Measurements from ENCODE around the gene SLC28A3.
A peak's percentile ranks its signal among the peaks of the same experiment; 100 is the strongest.

The SLC28A3 gene

DNA sequence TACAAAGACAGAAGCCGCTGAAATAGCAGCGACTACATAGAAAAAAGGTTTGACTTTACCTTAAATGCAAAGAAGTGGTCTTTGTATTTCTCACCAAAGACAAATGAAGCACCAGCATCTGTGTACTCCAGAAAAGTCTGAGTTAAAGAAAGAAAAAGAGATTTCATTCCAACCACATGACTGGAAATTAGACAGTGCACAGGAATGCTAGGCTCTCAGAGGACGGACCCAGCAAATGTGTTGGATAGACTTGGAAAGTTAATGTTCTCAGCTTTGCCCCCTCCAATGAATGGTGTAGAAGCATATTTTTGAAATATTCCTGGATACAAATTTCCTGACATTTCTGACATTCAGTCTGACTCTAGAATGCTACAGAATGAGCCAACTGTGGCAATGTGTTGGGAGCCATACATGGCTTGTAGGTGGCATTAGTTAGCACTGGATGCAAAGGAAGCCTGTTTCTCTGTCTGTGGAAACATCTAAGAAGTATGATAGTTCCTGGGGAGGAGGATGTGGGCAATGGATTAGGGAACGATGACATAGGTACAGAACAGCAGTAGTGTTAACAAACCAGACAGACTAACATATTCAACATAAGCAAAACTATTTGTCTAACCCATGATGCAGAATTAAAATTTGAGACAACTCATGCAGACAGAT is 43.3 kb downstream of the SLC28A3 start:
- DNase-seq (ENCODE audit: low read depth in 3 of 3) = no peak

DNA sequence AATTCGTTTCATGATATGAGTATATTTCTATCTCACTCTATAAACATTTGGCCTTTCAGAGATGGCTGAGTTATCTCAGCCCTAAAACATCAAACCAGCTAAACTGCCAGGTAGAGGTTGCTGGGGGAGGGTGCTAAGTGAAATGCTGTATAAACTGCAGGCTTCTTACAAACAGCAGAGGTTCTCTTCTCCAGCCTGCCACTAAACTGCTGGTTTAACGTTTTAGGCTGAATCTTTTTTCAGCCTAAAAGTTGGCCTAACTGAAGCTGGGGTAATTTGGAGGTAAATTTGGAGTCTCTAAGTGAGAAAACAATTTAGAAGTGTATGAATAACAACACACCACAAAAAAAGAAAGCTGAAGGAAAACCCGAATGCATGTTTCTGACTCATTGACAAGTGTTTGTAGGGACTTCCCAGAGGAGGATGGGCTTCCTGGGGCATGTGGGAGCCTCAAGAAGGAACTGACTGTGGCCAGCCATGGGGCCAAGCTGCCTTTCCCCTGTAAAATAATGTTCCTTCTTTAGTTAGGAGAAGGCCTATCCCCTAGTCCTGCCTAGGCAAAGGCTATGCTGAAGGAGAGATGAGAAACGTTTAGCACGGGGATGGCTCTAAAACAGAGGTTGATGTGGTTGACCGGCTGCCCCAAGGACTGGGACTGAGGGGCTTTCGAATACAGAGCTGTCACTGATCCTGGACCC is 44.3 kb downstream of the SLC28A3 start:
- DNase-seq (ENCODE audit: low read depth in 3 of 3) = peak; percentile 15 to 46 (median 41)

DNA sequence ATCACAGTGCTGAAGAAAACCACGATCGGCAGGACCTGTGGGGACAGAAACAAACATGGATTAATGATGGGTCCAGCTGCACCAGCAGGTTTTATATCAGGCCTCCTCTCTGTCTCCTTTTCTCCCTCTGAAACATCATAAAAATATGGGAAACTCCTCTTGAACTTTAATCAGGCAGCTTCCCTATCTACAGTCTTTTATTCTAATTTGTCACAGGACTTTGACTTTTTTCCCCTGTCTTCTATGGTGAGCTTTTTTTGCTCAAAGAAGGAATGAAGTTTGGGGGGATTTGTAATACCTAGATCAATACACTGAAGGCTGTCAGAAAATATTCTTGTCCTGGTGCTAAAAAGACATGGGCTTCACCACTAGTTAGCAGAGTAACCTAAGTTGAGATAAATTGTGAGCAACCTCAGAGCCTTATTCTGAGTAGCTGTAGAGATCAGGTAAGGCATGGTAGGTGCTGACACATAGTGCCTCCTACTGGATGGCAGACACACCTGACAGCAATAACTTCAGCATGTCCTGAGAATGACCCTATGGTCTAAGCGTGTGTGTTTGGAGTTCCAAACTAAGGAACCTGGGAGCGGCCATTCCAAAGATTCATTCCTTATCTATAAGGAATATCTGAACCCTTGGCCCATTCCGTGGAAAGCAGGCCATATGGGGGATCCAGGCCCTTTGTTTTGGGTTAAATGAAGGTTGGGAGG is 46.2 kb downstream of the SLC28A3 start:
- DNase-seq (ENCODE audit: low read depth in 3 of 3) = no peak

DNA sequence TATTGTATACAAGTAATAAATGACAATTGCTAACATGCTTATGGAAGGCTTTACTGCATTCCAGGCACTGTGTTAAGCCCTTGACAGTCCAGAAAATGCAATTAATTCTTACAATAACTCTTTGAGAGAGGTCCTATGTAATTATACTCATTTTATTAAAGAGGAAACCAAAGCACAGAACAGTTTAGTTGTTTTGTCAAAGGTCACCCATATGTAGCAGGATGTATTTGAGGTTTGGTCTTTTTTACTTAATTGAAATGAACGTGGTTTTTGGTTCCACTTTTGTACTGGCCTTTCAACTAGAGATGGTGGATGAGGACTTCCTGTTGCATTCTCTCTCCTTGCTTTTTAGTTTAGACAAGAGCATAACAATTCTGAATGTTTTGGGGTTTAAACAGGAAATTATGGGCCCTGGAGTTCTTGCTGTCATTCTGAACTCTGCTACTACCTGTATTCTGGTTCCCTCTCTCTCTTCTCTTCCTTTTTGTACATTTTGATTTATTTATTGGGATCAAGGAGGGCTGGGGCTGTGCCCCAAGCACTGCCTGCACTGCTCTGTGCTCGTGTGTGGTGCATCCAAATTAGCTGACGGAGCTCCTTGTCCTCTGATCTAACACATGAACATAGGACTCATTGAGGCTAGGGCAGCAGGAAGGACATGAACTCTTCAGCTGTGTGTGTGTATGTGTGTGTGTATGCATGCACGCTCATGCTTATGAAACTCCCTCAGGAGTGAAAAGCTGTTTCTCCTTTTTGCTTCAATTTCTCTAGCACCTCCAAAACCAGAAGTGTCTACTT is 47.4 kb downstream of the SLC28A3 start:
- no peak for DNase-seq (ENCODE audit: low read depth in 3 of 3)

DNA sequence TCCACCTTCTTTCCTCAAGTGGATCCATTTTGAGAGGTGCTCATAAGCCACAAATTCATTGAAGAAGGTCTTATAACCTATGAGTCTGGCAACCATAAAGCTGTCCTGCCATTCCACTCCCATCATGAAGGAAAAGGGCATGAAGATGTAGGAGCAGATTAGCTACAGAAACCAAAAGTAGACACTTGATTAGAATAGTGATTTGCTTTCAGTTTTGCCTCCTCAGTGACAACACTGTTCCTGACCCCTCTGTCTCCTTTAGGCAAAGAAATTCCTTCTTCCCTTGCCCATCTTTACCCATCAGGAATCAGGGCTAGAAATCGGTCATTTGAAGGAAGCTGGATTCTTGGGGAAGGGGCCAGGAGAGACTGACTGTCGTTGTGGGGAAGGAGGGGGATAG is 55.2 kb downstream of the SLC28A3 start:
- no peak for DNase-seq (ENCODE audit: low read depth in 3 of 3)

DNA sequence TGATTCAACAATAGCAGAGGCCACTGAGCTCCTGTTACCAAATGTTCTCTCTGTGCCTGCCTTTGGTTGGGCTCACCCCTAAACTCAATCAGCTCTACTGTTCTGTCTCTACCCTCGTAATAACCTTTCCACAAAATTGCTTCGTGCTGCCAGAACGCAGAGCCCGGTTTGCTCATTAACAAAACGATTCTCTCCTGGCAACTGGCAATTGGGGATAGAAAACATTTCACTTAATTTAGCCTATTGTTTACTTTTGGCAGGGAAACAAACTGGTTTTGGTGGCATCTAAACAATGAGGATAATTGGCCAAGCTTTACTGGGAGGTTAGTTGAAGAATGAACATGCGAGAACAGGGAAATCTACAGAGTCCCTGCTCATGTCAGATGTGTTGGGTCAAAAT is 56.6 kb downstream of the SLC28A3 start:
- no peak for DNase-seq (ENCODE audit: low read depth in 3 of 3)

DNA sequence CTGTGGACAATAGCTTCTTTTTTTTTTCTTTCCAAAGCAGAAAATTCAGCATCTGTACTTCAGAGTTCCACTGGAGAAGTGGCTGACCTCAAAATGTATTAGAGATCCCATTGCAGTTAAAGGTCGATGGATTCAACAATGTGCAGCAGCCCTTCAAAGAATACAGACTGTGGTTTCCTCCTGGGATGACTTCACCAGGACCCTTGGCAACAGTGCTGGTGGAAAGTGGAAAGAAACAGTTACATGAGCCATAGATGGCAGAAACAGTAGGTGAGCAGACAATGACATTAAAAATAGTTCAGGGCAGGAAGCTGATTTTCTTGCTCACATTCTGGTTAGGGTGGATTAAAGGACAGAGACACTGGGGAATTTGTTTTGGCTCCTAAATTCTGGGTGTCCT is 62.4 kb downstream of the SLC28A3 start:
- DNase-seq (ENCODE audit: low read depth in 3 of 3) = no peak

DNA sequence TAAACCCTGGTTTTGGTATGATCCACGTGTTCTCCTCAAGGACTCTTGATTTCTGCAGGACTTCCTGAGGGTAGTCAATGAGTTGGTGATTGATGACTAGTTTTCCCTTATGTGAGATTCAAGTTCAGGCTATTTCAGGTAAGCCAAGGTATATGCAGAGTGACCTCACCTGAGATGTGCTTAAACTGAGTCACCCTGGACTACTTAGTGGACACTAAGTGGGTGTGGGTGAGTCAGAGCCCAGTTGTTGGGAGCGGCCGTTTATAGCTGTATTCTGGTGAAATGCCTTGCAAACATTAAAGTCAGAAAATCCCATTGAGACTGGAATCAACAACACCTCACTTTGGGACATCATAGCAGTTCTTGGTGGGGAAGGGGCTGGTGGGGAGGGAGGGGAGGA is 62.9 kb downstream of the SLC28A3 start:
- DNase-seq (ENCODE audit: low read depth in 3 of 3) = no peak

DNA sequence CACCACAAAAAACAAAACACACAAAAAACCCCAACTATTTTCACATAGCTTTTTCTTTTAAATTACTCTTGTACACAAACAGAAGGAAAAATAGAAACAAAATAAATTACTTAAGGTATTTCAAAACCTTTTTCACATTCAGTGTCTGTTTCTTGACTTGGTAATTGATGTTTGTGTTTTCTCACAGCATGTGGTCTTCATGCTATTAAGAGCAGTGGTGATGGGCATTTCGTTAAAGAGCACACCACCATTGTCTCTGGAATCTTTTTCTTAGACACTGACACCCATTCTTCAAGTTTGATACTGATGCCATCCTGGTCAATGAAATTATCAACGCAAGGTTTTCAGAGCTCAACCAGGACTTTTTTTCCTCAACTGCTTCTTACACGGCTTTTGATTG is 63.8 kb downstream of the SLC28A3 start:
- no peak for DNase-seq (ENCODE audit: low read depth in 3 of 3)

DNA sequence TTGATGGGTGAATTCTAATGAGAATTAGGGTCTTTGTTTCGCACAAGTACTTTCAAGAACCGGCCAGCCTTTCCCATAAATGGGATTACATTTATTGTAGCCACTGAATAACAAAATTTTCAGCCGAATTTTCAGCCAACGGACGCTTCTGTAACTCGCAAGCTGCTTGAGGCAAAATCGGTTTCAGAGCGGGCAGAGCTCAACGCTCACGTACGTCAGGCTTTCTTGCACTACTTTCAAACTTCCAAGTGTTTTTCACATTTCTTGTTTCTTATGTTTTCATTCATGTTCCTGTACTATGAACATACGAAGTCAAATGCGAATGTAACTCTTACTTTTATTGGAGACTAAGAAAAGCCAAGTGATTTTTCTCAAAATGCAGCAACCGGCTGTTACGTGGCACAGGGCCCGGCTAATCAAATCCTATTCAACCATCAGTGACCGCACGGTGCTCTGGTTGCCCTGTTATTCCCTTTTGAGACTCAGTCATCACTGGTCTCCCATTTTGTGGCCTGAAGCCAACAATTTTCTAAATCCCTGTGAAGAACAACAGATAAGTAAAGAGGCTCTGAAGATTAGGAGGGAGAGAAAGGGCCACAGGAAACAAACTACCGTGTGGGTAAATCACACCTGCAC is 68.5 kb downstream of the SLC28A3 start:
- DNase-seq (ENCODE audit: low read depth in 3 of 3) = no peak

DNA sequence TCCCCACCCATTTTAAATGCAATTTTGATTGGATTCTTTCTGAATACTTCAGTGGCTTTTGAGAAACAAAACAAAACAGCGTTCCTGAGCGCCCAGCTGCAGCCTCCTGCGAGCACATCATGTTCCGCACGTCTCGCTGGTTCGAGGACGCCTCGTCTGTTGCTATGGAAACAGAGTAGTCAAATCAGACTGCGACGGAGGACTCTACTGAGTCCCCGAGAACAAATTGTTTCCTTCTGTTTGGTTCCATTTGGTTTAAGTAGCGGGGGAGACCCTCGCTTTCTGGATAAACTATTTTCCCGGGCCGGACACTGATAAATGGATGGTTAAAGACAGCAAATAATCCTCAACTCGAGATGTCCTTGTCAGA is 69.0 kb downstream of the SLC28A3 start:
- DNase-seq (ENCODE audit: low read depth in 3 of 3) = peak; percentile 25 to 45 (median 42)

DNA sequence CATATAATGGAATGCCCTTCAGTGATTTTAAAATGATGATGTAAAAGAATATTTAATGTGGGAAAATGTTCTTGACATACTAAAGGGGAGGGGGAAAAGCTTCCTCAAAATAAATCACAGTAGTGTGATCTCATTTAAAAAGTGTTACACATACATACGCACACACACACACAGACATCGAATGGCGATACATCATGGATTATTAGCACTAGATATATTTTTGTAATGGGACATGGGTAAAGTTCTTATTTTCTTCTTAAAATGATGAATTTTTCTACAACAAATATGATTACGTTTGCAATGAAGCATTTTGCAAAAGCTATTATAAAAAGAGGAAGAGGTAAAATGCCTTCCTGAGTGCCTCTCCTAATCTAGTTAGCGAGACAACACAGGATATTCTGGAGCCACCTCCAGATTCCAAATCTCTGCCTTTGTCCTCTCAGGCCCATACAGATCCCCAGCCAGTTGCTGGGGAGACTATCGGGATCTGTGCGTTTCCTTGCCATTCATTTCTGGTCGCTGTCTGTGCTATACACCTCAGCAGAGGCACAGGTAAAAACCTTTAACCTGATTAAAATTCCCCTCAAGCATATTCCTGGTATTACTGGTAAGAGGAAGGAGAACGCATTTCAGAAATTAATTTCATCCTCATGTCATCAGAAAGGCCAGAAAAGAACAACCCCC is 69.6 kb downstream of the SLC28A3 start:
- no peak for DNase-seq (ENCODE audit: low read depth in 3 of 3)

DNA sequence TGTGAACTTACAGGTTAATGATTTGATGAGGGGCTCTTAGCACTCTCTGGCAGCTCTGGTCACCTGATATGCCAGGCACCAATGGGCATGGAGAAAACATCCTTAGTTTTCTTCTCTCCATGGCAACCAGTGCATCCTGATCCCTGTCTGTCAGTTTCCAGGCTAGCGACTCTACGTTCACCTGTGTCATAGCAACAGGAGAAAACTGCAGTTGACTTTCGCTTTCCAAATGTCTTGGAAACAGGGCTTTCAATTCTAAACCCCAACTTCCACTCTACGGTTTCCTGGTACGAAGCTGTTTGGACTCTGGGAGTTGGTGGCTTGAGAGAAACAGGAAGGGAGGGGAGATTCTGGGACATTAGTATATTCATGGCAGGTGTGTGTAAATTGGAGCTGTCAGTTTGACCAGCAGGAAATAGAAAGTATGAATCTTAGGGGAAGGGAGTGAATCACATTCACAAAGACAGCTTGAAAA is 74.4 kb downstream of the SLC28A3 start:
- no peak for DNase-seq (ENCODE audit: low read depth in 3 of 3)

DNA sequence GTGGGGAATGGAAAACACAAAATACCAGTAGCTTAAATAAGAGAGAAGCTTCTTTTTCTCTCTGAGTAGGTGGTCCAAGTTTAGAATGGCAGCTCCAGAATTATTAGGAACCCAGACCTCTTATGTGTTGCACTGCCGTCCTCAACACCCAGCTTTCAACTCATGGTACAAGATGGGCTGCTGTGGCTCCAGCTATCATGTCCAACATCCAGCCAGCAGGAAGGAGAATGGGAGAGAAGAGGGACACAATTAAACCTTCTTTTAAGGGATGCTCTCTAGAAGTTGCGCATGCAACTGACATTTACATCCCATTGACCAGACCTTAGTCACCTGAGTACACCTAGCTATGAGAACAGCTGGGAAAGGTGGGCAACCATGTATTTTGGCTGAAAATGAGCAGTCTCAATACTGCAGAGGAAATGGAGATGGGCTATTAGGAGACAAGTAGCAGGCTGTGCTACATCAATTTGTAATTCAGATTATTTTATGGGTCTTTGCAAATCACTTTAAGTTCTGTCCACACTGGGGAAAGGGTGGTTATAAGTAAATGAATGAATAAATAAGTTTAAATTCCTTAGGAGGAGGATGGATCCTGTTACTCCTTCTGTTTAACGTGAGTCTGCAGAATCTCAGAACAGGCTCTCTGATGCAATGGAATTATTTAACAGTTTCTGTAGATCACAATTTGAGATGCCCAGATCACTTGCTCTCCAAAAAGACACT is 76.1 kb downstream of the SLC28A3 start:
- no peak for DNase-seq (ENCODE audit: low read depth in 3 of 3)

DNA sequence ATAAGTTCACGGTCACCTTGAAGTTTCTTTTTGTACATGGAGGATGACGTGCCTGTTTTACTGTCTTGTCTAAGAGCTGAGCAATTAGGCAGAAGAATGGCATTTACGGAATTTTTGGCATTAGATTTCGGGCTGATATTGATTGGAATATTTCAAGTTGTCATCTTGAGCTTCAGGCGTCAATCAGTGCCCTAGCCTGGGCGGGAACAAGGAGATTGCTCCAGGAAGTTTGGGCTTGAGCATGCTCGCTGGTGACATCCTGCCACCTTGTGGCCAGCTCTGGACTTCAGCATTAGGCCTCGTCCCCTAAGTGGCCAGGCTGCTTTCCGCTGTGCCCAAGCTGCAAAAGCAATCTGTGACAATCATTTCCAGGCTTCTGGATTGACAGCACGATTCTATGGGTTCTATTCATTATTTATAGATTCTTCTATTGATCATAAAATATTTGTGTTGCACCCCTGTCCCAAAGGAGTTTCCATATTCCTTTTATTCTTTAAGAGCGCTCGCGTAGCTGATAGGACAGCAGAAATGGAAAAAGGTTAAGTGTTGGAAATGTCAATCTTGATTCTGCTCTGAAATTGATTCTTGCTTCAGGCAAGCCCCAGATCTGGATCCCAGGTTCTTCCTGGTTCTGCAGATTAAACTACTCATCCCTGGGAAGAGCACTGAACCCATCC is 79.3 kb downstream of the SLC28A3 start:
- DNase-seq (ENCODE audit: low read depth in 3 of 3) = peak; percentile 15 to 45 (median 19)

DNA sequence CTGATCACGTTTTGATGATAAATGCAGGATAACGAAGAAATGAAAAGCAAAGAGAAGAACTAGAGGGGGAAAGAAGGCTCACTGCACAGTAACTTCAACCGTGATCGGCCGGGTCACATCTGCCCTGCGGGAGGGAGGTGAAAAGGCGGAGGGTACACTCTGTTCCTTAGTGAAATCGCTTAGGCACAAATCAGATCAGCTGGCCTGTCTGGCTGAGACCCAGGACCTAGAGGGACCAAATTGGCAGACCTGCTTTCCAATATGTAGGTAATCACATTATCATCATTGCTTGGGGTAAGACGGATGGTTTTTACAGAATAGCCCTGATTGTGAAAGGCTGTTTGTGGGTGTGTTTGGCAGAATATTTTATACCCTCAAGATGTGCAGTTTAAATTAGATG is 82.2 kb downstream of the SLC28A3 start:
- no peak for DNase-seq (ENCODE audit: low read depth in 3 of 3)

DNA sequence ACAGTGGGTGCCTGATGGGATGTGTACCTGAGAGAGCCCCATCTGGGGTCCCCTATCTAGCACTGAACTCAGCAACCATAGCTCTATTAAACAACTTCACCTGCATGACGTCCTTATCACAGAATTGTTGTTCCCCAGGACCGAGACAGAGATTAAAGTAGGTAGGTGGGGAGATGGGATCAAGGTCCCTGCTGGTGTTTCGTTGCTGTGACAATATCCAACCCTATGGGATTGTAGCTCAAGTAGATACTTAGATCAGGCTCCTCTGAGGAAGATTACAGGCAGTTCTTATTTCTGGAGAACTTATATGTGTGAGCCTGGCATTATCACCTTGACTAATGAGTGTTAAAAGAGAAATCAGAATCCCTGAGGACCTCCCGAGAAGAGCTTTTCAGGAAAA is 84.9 kb downstream of the SLC28A3 start:
- no peak for DNase-seq (ENCODE audit: low read depth in 3 of 3)

DNA sequence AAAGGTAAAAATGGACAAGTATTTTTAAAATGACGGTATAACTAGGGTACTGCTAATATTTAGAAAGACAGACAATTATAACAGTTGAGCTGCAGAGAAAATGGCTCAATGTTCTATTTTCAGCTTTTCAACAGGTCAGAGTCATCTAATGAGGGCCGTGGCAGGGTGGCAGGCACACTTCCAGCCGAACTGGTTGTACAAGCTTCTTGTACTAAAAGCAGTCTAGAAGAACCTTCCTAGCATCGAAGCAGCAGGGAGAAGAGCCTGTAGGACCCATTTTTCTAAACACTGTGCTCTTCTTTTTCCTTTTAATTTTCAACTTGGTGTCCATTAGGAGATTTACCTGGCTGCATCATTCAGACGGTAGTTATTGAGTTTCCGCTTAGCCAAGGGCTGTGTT is 85.6 kb downstream of the SLC28A3 start:
- no peak for DNase-seq (ENCODE audit: low read depth in 3 of 3)

DNA sequence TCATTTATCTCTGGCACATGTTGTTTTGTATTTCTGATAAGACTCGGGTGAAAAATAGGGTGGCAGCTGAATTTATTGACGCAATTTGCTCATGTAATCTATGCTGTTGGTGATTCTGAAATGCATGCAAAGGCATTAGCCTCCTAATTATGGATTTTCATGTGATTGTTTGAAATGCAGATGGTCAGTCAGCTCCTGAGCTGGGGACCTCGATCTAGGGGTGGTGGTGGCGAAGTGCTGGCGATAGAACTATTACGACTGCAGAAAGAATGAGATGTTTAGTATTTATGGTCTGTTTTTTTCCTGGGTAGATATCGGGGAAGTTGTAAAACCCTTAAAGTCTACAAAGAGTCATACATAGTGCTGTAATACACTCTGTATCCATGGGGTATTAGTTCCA is 88.6 kb downstream of the SLC28A3 start:
- no peak for DNase-seq (ENCODE audit: low read depth in 3 of 3)

DNA sequence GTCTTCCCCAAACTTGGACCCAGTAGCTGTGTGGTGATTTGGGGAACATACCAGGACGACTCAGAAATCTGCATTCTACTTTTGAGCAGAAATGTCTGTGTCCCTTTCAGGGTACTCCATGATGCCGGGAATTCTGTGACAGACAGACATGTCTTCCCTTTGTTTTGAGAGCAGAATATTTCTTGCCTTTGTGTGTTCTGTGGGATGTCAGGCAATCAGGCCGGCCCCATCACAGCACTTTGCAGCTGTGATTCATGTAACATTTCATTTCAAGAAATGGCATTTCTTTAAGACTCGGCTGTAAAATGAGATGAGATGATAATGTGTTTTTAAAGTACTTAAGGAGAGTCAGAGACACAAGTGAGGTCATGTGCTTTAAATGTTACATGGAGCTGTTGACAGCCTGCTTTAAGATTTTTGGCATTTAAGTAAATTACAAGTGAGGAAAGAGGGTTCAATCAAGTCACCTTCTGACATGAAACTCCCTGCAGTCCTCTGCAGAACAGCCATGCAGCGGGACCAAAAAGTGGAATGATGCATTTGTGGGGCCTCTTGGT is 98.7 kb downstream of the SLC28A3 start:
- DNase-seq (ENCODE audit: low read depth in 3 of 3) = no peak

All from stimulated activated CD4-positive, alpha-beta T cell treated with anti-CD3 and anti-CD28 coated beads, TNF-alpha, amount 100 ng/mL, for 48 hours (primary cell).